COLO829 (cell line): ENCODE results near the gene RAB33B.
"Not testable (repeated sequence)": the region's sequence is repeated elsewhere in the genome, so short reads cannot be mapped to it uniquely, and the experiment has no call there.

Experiments
- DNase-seq: peaks from one replicate; pipeline ENCODE4 v3.0.0; 2012; ENCODE audit warnings: low spot score

Gene RAB33B

DNA sequence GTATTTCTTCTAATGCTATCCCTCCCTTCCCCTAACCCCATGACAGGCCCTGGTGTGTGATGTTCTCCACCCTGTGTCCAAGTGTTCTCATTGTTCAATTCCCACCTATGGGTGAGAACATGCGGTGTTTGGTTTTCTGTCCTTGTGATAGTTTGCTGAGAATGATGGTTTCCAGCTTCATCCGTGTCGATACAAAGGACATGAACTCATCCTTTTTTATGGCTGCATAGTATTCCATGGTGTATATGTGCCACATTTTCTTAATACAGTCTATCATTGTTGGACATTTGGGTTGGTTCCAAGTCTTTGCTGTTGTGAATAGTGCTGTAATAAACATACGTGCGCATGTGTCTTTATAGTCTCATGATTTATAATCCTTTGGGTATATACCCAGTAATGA, 10.6 kb downstream of the RAB33B start:
- DNase-seq, result not testable (repeated sequence)

DNA sequence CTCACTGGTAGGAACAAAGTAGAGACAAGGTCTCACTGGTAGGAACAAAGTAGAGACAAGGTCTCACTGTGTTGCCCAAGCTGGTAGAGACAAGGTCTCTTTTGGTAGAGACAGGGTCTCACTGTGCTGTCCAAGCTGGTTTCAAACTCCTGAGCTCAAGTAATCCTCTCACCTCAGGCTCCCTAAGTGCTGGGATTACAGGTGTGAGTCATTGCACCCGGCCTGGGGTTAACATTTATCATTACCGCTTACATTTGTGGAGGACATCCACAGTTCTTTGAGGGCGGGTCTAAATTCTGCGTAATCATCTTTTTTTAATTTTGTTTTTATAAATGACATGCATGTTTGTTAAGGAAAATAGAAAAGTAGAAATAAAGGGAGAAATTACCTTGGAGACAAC, 12.0 kb downstream of the RAB33B start:
- no peak for DNase-seq

DNA sequence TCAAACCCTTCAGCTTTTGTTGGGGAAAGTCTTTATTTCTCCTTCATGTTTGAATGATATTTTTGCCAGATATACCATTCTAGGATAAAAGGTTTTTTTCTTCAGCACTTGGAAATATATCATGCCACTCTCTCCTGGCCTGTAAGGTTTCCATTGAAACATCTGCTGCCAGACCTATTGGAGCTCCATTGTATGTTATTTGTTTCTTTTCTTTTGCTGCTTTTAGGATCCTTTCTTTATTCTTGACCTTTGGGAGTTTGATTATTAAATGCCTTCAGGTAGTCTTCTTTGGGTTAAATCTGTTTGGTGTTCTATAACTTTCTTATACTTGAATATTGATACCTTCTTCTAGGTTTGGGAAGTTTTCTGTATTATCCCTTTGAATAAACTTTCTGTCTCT, 14.8 kb downstream of the RAB33B start:
- not testable (repeated sequence) for DNase-seq

DNA sequence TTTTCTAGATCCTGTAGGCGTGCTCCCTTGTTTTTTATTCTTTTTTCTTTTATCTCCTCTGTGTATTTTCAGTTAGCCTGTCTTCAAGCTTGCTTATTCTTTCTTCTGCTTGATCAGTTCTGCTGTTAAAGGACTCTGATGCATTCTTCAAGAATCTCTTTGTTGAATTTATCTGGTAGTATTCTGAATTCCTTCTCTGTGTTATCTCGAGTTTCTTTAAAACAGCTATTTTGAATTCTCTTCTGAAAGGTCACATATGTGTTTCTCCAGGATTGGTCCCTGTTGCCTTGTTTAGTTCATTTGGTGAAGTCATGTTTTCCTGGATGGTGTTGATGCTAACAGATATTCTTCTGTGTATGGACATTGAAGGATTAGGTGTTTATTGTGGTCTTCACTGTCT, 15.3 kb downstream of the RAB33B start:
- DNase-seq, result no peak

DNA sequence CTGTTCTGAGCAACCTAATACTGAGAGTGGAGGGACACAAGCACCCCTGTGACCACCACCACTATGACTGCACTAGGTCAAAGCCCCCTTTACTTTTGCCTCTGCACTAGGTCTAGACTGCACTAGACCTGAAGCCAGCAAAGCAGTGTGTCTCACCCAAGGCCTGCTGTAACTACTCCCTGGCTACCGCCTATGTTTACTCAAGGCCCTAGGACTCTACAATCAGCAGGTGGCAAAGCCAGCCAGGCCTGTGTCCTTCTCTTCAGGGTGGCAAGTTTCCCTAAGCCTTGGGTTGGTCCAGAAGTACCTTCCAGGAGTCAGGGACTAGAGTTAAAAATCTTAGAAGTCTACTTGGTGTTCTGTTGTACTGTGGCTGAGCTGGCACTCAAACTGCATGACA, 15.9 kb downstream of the RAB33B start:
- no peak for DNase-seq

DNA sequence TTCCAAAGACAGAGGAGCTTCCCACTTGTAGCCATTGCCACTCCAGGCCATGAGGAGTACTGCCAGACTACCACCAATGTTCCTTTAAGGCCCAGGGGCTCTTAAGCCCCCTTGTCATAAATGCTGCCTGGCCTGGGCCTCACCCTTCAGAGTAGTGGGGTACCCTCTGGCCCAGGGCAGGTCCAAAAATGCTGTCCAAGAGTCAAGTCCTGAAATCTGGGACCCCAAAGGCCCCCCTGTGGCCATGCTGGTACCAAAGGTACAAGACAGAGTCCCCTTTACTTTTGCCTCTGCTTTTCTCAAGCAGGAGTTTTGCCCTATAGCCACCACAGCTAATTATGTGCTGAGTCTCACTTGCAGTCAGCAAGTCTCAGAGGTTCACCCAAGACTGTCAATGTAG, 16.4 kb downstream of the RAB33B start:
- no peak for DNase-seq

DNA sequence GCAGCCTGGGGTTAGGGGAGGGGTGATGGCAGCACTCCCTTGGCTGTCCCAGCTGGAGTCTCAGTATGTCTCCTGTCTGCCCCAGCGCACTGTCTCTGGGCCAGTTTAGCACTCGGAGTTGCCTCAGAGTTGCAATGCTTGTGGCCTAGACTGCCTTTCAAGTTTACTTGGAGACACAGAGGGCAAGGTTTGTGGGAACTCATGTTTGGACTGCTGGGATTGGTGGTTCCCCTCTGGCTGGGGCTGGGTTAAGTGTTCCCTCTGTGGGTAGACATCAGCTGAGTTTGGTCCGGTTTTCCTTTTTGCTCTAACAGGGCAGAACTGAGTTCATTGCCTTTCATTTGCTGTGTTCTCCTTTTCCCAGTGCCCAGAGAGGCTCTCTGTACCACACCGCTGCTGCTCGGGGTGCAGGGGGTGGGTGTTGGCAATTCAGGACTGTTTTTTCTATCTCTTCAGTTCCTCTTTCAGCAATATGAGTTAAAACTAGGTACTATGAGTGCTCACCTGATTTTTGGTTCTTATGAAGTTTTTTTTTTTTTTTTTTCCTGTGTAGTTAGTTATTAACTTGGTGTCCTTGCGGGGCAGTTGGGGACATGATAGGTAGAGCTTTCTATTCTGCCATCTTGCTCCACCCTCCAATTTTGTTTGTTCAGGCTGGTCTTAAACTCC, 17.2 kb downstream of the RAB33B start:
- no peak for DNase-seq

DNA sequence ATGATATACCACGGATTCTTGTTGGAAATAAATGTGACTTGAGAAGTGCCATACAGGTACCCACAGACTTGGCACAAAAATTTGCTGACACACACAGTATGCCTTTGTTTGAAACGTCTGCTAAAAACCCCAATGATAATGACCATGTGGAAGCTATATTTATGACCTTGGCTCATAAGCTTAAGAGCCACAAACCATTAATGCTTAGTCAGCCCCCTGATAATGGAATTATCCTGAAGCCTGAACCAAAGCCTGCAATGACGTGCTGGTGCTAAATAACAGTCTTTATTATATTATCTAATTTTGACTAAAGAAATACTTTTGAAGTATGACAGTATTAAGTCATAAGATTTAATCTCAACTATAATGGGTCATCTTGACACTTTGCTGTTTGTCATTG, 18.9 kb downstream of the RAB33B start:
- DNase-seq, result no peak

DNA sequence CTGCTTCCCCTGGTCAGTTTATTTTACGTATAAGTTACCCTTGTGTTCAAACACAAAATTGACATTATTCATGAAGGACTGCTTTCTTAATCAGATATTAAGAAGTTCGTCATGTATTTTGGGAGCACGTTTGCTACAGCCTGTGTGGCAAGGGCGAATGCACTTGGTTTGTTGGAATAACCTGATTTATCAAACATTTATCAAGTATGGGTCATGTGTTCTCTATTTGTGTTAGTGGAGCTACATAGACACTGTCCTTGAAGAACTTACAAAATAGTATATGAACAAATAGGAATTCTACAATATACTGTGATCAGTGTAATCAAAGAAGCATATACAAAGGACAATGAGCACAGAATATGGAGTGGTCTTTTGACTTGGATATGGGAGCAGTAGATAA, 22.4 kb downstream of the RAB33B start:
- no peak for DNase-seq

DNA sequence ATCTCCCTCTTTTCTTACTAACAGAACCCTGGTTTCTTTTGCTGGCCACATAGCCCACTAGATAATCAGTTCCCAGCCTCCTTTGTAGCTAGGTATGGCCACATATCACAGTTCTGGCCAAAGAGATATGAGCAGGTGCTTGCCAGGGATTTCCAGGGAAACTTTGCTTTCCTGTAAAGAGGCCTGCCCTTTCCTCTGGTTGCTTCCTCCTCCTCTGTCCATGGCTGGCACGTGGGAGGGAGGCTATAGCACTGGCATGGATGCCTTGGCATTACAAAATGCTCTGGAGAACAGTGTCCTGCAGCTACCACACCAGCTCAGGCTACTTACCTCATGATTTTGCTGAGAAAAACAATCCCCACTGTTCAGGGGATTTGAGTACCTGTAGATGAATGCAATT, 27.5 kb downstream of the RAB33B start:
- DNase-seq, result no peak

DNA sequence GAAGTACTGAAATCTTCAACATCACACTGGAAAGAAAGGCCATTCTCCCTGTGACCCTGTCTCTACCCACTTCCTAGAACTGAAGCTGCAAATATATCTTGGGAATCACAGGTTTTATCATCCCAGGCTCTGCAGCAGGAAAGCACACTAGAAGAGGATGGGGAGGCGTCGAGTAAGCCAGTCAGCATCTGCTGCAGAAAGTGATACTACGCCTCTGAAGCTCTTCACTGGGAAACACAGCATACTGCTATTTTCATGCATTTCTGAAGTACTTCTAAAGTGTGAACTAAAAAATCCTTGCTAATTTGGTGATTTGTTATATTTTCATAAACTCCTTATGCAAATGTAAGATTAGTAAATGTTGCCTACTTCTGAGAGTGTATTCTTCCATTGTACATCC, 29.1 kb downstream of the RAB33B start:
- no peak for DNase-seq

DNA sequence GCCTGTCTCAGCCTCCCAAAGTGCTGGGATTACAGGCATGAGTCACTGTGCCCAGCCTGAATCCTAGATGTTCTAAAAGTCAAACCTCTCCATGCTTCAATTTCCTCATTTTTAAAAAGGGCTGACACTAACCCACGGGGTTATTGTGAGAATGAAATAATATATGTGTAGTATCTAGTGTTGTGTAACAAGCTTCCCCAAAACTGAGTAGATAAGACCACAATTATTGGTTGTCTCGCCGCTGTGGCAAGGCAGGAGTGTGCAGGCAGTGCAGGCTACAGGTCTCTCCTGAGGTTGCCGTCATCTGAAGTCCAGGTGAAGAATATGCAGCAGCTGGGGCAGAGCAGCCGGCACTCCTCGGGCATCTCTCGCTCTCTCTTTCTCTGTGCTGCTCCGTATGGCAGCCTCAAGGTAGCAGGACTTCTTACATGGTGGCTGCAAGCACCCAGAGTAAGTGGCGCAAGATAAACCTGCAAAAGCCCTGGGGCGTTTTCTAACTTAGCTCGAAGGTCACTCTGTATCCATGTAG, 30.9 kb downstream of the RAB33B start:
- DNase-seq, result no peak

DNA sequence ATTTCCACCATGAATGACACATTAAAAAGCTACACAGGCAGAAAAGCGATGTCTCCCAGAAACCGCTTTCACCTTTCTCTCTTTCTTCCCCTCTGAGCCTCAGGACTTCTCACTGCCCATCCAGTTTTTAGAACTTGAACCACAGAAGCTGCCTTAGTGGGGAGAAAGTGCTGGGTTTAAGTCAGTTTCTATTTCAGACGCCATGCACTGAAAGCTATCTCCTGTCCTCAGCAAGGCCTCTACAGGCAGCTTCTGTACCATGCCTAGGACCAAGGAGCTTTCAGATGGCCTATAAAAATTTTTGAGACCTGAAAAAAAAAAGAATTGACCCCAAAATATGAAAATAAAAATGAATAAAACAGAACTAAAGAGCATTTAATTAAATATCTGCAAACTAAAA, 34.5 kb downstream of the RAB33B start:
- DNase-seq, result no peak

DNA sequence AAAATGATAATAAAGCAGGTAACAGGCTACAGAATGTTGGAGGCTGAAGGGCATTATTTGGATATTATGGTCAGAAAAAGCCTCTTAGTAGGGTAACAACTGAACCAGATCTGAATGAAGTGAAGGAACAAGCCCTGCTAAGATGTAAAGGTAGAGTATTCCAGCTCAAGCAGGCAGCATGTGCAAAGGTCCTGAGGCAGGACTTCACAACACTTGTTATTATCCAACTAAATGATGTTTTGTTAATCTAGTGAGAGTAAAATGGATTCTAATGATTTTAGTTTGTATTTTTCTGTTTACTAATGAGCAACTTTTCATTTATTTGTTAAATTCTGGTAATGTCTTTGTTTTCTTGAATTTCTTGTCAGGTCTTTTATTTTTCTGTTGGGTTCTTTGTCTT, 35.7 kb downstream of the RAB33B start:
- no peak for DNase-seq

DNA sequence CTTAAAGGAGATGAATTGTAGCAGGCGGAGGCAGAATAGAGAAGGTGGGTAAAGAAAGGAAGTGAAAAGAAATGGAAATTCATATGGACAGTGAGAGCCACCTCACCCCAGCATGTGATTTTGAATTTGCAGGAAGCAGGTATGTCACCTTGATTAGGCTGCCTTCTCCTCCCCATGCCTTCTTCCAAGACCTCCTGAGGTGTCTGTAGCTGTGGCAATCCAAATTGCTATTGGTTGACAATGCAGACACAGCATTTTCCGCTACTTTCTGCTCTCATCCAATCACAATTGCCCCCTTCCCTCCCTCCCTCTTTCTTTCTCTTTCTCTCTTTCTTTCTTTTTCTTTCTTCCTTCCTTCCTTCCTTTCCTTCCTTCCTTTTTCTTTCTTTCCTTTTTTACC, 38.5 kb downstream of the RAB33B start:
- no peak for DNase-seq

DNA sequence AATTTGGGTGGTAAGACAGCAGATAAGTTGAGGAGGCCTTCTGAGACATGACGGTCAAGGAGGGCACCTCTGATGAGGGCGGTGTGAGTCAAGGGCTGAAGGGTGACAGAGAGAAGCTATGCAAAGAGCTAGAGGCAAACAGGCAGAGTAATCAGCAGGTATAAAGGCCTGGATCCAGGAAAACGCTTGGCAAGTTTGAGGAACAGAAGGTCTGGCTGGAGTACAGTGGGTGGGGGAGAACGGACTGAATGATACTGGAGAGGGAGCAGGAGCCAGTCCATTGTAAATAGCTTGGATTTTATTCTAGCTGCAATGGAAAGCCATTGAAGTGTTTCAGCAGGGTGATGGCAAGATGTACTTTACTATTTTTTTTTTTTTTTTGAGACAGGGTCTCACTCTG, 39.3 kb downstream of the RAB33B start:
- no peak for DNase-seq

DNA sequence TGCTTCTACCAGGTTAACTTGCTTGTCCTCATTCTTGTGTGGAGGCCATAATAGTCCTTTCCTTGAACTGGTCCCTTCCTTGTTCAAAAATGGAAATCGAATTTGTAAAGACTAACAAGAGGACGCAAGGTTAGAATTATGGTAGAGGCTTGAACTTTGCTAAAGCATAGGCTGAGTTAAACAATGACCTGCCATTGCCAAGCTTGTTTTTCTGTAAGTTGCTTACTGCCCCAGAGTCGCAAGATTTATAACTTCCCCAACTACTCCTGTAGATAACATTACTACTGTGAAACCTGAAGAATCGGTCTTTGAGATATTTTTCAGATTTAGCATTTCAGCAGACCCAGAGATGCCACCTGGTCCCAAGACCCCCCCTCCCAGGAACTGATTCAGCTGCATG, 45.3 kb downstream of the RAB33B start:
- no peak for DNase-seq

DNA sequence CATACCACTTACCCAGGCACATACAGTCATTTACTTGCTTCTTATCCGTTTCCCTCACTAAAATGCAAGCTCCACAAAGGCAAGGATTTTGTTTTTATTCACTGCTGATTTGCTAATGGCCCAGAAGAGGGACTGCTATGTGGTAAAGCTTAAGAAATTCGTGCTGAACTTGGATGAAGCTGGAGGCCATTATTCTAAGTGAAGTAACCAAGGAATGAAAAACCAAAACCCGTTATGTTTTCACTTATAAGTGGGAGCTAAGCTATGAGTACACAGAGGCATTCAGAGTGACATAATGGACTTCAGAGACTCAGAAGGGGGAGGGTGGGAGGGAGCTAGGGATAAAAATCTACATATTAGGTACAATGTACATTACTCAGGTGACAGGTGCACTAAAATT, 47.2 kb downstream of the RAB33B start:
- DNase-seq, result no peak

DNA sequence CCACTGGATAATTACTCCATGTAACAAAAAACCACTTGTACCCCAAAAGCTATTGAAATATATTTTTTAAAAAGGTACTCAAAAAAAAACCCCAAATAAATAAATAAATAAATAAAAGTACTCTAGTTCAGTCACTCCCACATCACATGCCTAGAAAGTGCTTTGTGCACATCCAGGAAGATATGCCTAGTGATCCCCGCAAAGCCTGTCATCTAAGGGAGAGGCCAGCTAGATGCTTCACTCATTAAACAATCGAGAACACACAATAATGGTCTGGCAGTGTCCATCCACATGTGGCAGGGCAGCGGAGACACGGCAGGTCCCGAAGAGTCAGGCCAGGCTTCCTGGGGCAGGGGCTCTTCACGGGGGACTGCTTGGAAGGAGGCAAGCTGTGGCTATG, 47.6 kb downstream of the RAB33B start:
- no peak for DNase-seq

DNA sequence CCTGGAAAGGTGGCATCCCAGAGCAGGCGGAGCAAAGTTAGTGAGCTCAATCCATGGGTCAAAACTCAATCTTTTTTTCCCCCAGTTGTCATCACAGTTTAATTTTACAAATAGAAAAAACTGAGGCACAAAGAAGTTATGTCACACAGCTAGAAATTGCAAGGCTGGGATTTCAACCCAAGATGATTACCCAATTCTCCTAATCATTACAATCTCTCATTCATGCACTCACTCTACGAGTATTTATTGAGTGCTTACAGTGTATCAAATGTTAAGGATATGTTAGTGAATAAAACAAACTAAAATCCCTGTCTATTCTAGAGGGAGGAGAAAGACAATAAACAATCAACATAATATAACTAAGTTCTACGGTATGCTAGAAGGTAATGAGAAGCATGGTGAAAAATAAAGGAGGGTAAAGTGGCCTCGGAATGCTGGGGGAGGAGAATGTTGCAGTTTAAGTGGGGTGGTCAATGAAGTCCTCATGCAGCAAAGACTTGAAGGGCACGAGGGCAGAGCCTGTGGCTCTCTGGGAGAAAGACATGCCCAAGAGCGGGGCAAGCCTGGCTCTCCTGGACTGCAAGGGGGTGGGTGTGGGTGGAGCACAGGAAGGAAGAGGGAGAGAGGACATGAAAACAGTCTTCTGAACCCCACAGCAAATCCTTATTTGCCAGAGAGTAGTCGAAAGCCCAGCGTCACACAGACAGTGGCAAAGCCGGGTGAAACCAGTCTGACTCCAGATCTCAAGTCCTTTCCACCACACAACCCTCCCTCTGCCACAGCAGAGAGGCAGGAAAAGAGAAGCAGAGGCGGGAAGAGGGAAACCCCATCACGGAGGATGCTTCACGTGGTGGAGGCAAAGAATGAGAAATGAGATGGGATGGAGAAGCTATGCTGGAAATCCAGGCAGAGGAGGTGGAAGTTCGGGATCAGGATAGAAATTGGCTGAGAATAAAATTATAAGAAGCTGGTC, 48.3 kb downstream of the RAB33B start:
- DNase-seq, result no peak

DNA sequence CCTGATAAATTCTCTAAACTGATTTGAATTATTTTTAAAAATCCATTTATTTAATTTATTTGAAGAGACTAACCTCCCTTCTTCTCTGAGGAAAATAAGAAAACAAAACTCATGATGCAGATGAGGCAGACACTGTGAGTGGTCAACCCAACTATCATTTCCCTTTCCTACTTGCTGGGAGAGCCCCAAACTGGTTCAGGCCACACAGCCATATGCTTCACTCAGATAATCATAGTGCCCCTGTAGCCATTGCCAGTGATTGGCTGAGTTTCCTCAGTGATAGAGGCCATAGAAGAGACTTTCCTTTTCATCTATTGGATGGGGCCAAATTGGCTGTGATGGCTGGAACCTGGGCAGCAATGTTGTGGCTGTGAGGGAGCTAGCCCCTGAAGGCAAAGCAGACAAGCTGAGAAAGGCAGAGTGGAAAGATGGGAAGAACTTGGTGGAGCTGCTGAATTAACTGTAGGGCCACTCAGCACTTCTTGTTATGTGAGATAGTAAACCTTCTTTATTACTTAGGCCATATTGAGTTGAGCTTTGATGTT, 49.8 kb downstream of the RAB33B start:
- no peak for DNase-seq

DNA sequence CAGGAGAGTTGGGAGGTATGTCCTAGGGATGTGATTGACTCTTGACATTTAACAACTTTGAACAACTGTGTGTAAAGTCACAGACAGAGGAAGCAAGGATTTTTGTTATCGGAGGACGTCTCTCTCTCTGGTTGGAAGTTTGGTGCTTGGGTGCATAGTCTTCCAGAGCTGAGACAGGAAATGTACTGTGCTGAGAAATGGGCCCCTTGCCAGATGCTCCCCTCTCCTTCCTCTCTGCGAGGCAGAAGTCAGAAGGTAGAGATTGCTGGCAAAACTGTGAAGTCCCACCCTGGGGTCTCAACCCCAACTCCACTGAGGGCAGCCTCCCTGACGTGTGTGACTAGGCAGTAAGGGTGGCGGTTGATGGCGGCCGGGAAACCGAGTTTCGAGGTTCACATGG, 52.9 kb downstream of the RAB33B start:
- no peak for DNase-seq
